ENCODE results near the gene ACTG1. TPM values are rescaled to one million over a fixed set of nuclear protein-coding genes. Genes with fewer than 3 reads are reported as not detected.

Gene ACTG1
- total RNA-seq, 2 experiments from 2014 or later = 4,611 to 5,328 TPM

DNA sequence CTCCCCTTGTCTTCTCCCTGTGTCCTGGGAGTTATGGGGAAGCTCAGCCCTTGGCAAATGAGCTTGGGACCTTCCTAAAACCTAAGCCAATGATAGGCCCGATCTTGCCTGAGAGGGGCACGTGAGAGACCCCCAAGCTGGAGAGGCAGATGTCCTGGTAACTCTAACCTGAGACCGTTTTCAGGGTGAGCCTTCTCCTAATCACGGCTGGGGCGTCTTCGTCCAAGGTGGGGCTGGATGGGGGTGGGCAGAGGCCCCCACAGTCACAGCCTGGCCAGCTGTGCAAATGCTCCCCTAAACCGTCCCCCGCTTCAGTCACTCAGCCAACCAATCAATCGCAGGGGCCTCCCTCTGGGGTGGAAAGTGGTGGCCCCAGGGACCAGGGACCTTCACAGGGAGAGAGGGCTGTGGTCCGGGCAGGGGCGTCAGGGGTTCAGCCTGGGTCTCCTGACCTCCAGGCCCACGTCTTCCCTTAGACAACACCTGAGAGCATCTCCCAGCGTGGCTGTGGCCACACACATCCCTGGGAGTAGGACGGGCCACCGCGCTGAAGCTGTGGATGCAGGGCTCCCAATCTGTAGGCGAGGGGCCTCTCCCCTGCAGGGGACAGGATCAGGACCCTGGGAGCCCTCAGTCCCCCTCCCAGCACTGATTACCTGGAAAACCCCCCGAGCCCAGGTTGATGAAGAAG, 30.6 kb downstream of the ACTG1 start:
- DNase-seq = no peak
- CTCF ChIA-PET = no interaction called here
- no peaks in the 10 kb centered on the region for H3K9me3 Mint-ChIP-seq
- H3K27ac Mint-ChIP-seq = no peak overlapping the region
- peaks cover 14% of the 10 kb centered on the region for H3K4me1 Mint-ChIP-seq
- no peaks in the 10 kb centered on the region for H3K36me3 Mint-ChIP-seq (ENCODE audit: low read depth)
- H3K4me3 Mint-ChIP-seq = peak overlapping the region; percentile 39
- H3K27me3 Mint-ChIP-seq = peaks cover 30% of the 10 kb centered on the region
- POLR2A ChIA-PET = interaction anchor here (0.6 kb wide), 1 partner anchor 27 kb away, joined by 6 read pairs; no protein-coding TSS in a partner anchor

DNA sequence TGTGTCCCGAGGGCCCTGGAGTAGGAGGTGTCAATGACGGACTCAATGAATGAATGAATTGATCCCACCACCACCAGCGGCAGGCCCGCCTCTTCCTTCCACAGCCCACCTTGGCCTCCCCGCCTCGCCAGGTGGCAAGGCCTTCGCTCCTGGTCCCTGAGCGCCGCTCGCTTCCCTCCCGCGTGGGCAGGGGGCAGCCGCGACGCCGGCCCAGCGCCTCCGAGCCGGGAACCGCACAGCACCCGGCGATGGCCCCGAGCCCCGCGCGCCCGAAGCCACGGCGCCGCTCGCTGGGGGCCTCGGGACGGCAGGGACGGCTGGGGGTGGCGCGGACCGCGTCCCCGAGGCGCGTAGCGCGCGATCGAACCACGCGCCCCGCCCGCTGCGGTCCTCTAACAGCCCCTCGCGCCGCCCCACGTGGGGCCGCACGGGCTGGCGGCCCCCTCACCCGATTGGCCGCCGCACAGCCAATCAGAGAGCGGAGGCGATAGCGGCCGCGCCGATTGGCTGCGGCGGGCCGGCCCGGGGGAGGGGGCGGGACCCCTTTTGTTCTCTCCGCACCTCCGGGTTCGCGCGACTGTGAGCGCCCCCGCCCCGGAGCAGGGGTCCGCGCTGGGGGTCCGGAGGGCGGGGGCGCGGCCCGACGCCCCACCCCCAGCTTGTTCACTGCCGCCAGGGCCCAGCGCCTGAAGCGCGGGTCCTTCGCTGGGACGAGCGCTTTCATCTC, 31.4 kb downstream of the ACTG1 start:
- peaks cover 30% of the 10 kb centered on the region for H3K27me3 Mint-ChIP-seq
- ChIA-PET CTCF (no interaction called here), POLR2A (interaction anchor here (0.6 kb wide), 1 partner anchor 28 kb away, joined by 6 read pairs; no protein-coding TSS in a partner anchor)
- H3K36me3 Mint-ChIP-seq (ENCODE audit: low read depth) = no peaks in the 10 kb centered on the region
- peaks cover 11% of the 10 kb centered on the region for H3K4me1 Mint-ChIP-seq
- DNase-seq = peak; percentile 67
- no peaks in the 10 kb centered on the region for H3K9me3 Mint-ChIP-seq
- no peak overlapping the region for H3K27ac Mint-ChIP-seq
- peak overlapping the region; percentile 39 for H3K4me3 Mint-ChIP-seq

DNA sequence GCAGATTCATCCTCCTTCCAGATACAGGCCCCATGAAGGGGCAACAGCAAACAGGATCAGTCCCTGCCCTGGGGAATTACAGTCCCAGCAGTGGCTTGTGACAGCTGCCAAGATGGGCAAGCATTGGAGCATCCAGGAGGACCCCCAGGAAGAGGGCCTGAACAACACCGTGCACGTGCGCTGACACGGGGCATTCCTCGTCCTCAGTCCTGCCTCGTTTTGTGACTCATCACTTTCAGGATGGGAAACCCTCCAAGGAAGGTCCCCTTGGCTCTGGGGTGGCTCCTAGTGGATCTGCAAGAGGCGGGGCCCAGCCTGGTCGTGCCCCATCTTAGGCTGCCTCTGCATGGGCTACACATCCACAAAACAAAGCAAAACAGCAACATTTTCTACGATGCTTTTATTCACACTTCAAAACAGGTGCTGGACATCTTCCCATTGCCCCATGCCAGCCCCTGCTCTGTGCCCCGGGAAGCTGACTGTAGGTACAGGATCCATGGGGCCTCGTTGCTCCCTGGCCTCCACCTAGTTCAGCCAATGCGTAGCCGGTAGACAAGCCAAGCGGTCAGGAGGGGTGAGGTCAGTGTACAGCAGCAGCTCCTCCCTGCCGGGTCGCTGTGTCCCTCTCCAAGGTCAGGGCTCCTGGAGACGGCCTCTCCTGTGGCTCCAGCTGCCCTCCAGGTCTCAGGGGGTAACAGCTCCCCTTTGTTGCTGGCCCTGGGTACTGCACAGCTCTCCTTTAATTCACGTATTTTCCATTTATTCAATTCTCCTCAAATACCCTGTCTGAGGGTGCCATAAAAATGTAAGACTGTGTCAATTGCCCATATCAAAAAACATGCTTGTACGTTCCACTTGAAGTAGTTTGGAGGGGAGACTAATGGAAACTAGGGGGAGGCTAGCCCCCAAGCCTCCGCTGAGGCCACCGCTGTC, 32.2 kb downstream of the ACTG1 start:
- Mint-ChIP-seq H3K4me3 (no peak overlapping the region), H3K27me3 (peaks cover 30% of the 10 kb centered on the region), H3K27ac (no peak overlapping the region), H3K9me3 (no peaks in the 10 kb centered on the region), H3K36me3 (ENCODE audit: low read depth) (no peaks in the 10 kb centered on the region), H3K4me1 (peaks cover 7% of the 10 kb centered on the region)
- ChIA-PET CTCF (no interaction called here), POLR2A (no interaction called here)
- DNase-seq = no peak

DNA sequence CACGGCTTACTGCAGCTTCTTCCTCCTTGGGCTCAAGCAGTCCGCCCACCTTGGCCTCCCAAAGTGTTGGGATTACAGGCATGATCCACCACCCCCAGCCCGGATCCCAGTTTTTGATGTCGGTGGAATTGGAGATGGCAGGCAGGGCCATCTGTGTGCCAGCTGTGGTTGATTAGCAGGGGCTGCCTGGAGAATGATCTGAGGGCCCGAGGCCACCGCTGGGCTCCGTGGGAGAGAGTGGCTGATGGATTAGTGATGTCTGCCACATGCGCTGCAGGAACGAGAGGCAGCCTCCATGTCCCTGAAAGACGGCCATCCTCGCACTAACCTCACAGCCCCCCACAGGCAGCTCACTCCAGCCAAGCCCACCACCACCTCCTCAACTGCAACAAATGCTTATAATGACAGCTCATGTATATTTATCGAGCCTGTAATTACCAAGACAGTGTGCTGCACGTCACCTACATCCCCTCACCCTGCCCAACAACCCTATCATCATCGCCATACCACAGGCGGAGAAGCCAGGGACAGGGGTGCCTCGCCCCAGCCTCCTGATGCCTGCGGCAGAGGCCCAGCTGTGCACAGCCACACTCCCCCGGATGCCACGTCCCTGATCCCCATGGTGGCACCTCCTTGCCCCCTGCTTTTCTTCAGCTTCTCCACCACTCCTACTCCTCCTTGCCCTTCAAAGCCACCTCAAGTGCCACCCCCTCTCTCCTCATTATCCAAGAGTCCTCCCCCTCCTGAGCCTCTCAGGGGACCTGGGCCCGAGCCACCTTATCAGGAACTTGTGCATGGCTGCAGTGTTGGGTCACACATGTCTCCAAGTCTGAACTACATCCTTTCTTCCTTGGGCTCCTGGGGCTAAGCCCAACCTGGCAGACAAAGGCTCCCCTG, 33.2 kb downstream of the ACTG1 start:
- H3K4me3 Mint-ChIP-seq = no peak overlapping the region
- H3K4me1 Mint-ChIP-seq = peaks cover 7% of the 10 kb centered on the region
- no peaks in the 10 kb centered on the region for H3K9me3 Mint-ChIP-seq
- H3K27ac Mint-ChIP-seq = no peak overlapping the region
- H3K27me3 Mint-ChIP-seq = peaks cover 30% of the 10 kb centered on the region
- ChIA-PET CTCF (interaction anchor here (0.7 kb wide), 1 partner anchor 18 kb away, joined by 3 read pairs; no protein-coding TSS in a partner anchor), POLR2A (no interaction called here)
- H3K36me3 Mint-ChIP-seq (ENCODE audit: low read depth) = no peaks in the 10 kb centered on the region
- DNase-seq = no peak

DNA sequence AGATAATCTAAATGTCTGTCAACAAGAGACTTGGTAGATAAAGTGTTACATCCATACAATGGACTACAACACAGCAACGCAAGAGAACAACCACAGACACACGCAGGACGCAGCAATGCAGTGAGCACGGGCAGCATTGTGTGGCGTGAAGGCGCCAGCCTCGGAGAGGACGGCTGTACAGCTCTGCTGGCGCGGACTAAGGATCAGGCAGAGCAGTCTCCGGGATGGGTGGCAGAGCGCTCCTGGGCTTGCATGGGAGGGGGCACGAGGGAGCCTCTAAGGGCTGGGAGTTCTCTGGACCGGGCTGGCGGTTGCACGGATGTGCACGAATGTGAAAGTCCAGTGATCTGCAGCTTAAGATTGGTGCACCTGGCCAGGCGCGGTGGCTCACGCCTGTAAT, 34.5 kb downstream of the ACTG1 start:
- ChIA-PET CTCF (no interaction called here), POLR2A (no interaction called here)
- Mint-ChIP-seq H3K4me3 (no peak overlapping the region), H3K27me3 (peaks cover 30% of the 10 kb centered on the region), H3K4me1 (peaks cover 7% of the 10 kb centered on the region), H3K27ac (no peak overlapping the region), H3K9me3 (no peaks in the 10 kb centered on the region), H3K36me3 (ENCODE audit: low read depth) (no peaks in the 10 kb centered on the region)
- no peak for DNase-seq

DNA sequence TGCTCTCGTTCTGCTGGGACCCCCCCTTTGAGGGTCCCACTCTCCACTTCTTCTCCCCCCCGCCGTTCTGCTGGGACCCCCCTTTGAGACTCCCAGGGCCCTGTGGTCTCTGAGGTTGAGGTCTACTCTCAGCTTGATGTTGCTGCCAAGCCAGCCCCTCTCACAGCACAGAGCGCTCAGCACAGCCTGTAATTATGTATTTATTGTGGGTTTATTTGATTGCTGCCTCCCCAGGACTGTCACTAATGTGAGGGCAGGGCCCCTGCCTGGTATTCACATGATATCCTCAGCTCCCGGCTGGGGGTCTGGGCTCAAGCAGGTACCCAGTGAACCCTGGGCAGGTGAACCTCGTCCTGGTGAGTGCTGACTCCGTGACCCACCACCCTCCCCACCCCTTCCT, 35.4 kb downstream of the ACTG1 start:
- Mint-ChIP-seq H3K4me1 (peaks cover 5% of the 10 kb centered on the region), H3K4me3 (no peak overlapping the region), H3K9me3 (no peaks in the 10 kb centered on the region), H3K27ac (no peak overlapping the region), H3K27me3 (peaks cover 20% of the 10 kb centered on the region), H3K36me3 (ENCODE audit: low read depth) (no peaks in the 10 kb centered on the region)
- POLR2A ChIA-PET = no interaction called here
- DNase-seq = no peak
- CTCF ChIA-PET = no interaction called here

DNA sequence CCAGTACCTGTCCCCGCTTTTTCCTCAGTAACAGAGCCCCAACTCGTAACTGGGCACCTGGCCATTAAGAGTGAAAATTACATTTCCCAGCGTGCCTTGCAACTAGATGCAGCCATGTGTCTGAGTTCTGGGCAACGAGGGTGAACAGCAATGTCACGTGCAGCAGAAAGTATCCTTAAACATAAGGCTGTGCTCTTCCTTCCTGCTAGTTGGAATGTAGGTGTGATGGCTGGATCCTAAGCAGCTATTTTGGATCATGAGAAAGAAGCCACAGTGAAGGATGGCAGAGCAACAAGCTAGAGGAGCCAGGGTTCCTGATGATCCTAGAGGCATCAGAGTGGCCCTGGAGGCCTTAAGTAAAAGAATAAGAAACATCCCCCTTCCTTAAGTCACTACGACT, 36.0 kb downstream of the ACTG1 start:
- no peak overlapping the region for H3K4me3 Mint-ChIP-seq
- peaks cover 2% of the 10 kb centered on the region for H3K4me1 Mint-ChIP-seq
- CTCF ChIA-PET = no interaction called here
- peaks cover 15% of the 10 kb centered on the region for H3K27me3 Mint-ChIP-seq
- POLR2A ChIA-PET = no interaction called here
- H3K9me3 Mint-ChIP-seq = no peaks in the 10 kb centered on the region
- no peaks in the 10 kb centered on the region for H3K36me3 Mint-ChIP-seq (ENCODE audit: low read depth)
- H3K27ac Mint-ChIP-seq = no peak overlapping the region
- DNase-seq = no peak

DNA sequence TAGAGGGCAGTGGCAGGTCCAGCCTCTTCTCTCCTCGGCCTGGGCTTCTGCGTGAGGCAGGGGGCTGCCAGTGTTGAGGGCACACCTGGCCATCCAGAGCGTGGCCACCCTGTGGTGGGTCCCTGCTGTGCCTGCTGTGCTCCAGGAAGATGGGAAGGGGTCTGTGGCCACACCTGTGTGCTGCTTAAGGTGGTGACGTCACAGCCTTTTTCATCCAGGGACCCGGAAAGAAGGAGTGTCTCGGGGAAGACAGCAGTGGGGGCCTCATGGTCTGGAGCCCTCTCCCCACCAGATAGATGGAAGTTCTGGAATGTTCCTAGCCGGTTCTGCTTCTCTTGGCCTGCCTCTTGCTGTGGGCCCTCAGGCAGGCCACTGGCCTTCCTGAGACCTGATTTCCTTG, 36.5 kb downstream of the ACTG1 start:
- Mint-ChIP-seq H3K4me1 (peaks cover 2% of the 10 kb centered on the region), H3K36me3 (ENCODE audit: low read depth) (no peaks in the 10 kb centered on the region), H3K27ac (no peak overlapping the region), H3K9me3 (no peaks in the 10 kb centered on the region), H3K4me3 (no peak overlapping the region), H3K27me3 (peaks cover 15% of the 10 kb centered on the region)
- ChIA-PET POLR2A (no interaction called here), CTCF (no interaction called here)
- no peak for DNase-seq

DNA sequence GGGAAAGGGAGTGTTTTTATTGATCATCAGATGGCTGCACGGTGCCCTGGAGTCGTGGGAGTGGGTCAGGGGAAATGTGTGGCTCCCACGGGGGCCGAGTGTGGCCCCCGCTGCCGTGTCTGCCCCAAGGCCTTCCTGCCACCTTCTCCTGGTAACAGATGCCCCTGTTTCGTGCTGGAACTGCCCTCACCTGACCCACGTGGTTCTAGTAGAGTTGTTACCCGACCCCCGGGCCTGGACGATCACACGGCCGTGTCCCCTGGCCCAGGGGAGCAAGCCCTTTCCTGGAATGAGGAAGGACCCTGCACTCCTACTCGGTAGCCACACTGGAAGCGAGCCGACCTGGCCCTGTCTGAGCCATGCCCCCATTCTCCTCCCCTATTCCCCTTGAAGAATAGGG, 37.6 kb downstream of the ACTG1 start:
- CTCF ChIA-PET = interaction anchor here (0.9 to 1.3 kb wide), 2 partner anchors 10 to 169 kb away, joined by 3 to 4 read pairs; no protein-coding TSS in a partner anchor
- Mint-ChIP-seq H3K36me3 (ENCODE audit: low read depth) (no peaks in the 10 kb centered on the region), H3K4me1 (no peaks in the 10 kb centered on the region), H3K27me3 (peaks cover 7% of the 10 kb centered on the region), H3K9me3 (no peaks in the 10 kb centered on the region), H3K4me3 (no peak overlapping the region), H3K27ac (no peak overlapping the region)
- no peak for DNase-seq
- POLR2A ChIA-PET = no interaction called here

DNA sequence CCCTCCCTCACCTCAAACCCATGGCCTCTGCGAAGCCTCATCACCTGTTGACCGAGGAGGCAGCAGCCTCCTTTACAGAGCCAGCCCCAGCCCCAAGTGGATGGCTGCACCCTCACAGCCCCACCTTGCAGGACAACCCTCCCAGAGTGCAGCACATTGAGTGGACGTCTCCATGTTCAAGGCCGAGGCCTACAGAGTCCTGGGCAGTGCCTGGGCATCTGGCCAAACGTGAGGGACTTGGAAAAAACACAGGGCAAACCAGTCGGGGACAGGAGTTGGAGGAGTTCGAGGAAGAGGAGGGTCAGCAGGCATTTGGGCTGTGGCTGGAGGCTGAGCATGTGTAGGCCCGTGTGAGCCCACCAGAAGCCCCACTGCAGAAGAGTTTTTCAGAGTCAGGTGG, 39.6 kb downstream of the ACTG1 start:
- POLR2A ChIA-PET = no interaction called here
- Mint-ChIP-seq H3K4me3 (no peak overlapping the region), H3K9me3 (no peaks in the 10 kb centered on the region), H3K36me3 (ENCODE audit: low read depth) (no peaks in the 10 kb centered on the region), H3K27me3 (peaks cover 2% of the 10 kb centered on the region), H3K27ac (no peak overlapping the region), H3K4me1 (no peaks in the 10 kb centered on the region)
- DNase-seq = no peak
- CTCF ChIA-PET = interaction anchor here (2.0 kb wide), 1 partner anchor 12 kb away, joined by 6 read pairs; no protein-coding TSS in a partner anchor

DNA sequence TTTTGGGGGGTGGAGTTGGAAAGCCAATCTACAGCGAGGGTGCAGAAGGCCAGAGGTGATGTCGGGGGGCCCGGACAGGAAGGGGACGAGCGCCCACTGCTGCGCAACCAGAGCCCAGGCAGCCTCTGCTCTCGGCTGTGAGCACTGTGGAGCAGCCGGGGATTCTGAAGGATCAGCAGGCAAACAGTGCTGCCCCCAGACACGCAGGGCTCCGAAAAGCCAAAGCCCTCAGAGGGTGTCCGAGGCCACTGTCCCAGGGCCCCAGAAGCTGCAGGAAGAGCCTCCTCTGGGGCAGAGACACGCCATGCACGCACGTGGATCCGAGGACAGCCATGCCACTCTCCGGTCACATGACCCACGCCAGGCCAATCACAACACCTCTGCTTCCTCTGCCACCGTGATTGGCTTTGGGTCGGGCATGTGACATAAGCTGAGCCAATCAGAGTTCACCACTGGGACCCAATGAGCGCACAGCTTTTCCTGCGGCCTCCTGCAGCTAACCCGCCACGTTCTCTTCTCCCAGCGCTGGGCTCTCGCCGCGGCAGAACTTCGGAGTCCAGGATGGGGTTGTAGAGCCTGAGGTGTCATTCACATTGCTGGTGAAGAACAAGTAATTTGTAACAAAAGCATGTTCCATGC, 40.7 kb downstream of the ACTG1 start:
- Mint-ChIP-seq H3K27ac (no peak overlapping the region), H3K4me1 (no peaks in the 10 kb centered on the region), H3K9me3 (no peaks in the 10 kb centered on the region), H3K4me3 (no peak overlapping the region), H3K36me3 (ENCODE audit: low read depth) (no peaks in the 10 kb centered on the region), H3K27me3 (no peaks in the 10 kb centered on the region)
- POLR2A ChIA-PET = no interaction called here
- peak; percentile 26 for DNase-seq
- CTCF ChIA-PET = interaction anchor here (2.0 kb wide), 1 partner anchor 13 kb away, joined by 6 read pairs; no protein-coding TSS in a partner anchor

Measured in activated CD4-positive, alpha-beta T cell treated with anti-CD3 and anti-CD28 coated beads, Interleukin-2, amount 10 ng/mL, durations not matched to agents 7 days and 5 days (primary cell).